ENCODE results near the gene DDX54.

- TF ChIP-seq CTCF (IDR thresholded peaks at IDR 0.05) (no peak), POLR2A (IDR thresholded peaks at IDR 0.05) (no peak)
Measured at GRCh38 chr12:113142173-113142885, 42.9 kb downstream of the DDX54 start.
